Mesodermal cell (in vitro differentiated cells): ENCODE data around the gene NRARP.

Source experiments
- H3K27ac ChIP-seq: 2 replicates; pipeline ENCODE4 v1.7.0; 2013; ENCODE audit warnings: mild to moderate bottlenecking, low read depth, low read length, moderate library complexity; ENCODE audit not compliant: severe bottlenecking
- H3K36me3 ChIP-seq: 2 replicates; pipeline ENCODE4 v1.7.1; 2013; ENCODE audit warnings: mild to moderate bottlenecking, low read length, moderate library complexity; ENCODE audit not compliant: control insufficient read depth, insufficient read depth
- H3K4me1 ChIP-seq: one replicate; pipeline ENCODE4 v1.7.1; 2013; ENCODE audit warnings: mild to moderate bottlenecking, low read length; ENCODE audit not compliant: insufficient read depth, control insufficient read depth, poor library complexity, severe bottlenecking
- H3K4me3 ChIP-seq: 2 replicates; pipeline ENCODE4 v1.7.0; 2013; ENCODE audit warnings: low read length, control low read depth, mild to moderate bottlenecking; ENCODE audit not compliant: insufficient read depth, poor library complexity, severe bottlenecking; ENCODE audit errors: extremely low read depth
- H3K9me3 ChIP-seq: 2 replicates; pipeline ENCODE4 v1.7.1; 2013; ENCODE audit warnings: mild to moderate bottlenecking, low read length, moderate library complexity; ENCODE audit not compliant: control insufficient read depth
- WGBS, 2 experiments: methylation state at CpG; one replicate each; pipeline ENCODE4 v1.1.5; 2013; ENCODE audit warnings: missing lambda C conversion rate in 2 of 2; ENCODE audit not compliant: insufficient coverage in 2 of 2; 5-methylcytosine and 5-hydroxymethylcytosine counted together

The NRARP gene

DNA sequence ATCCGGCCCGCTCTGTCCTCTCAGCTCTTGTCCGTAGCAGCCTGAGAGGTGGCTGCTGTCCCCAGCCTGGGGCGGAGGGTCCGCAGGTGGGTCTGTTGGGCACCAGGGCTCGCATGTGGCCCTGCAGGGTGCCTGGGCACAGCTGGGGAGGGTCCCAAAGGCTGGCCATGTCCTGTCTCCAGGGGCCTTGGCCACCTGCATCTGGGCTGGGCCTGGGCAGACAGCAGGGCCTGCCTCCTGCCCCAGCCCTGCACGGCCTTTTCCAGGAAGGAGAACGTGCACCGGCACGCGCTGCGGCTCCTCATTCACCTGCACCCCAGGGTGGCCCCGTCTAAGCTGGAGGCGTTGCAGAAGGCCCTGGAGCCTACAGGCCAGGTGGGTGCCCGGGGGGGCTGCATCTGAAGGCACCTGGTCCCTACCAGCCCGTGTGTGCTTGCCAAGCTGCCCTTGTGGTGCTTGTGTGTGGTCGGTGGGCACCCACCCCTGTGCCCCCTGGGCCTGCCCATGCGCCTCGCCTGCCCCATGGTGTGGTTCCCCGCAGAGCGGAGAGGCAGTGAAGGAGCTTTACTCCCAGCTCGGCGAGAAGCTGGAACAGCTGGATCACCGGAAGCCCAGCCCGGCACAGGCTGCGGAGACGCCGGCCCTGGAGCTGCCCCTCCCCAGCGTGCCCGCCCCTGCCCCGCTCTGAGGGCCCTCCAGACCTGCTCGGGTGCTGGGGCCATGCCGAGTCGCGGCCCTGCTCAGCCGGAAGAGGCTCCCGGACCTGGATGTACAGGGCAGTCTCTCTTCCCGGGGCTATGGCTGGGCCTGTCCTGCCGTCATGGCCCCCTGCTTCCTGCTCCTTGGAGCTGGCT is 29.6 kb downstream of the NRARP start:
- WGBS, 2 experiments: 93 to 95% methylated on average over 30 to 38 of the region's 39 CpGs
- Histone ChIP-seq H3K27ac (no peak overlapping the region), H3K4me3 (no peak overlapping the region), H3K36me3 (peaks cover 55% of the 10 kb centered on the region), H3K4me1 (peaks cover 20% of the 10 kb centered on the region), H3K9me3 (no peaks in the 10 kb centered on the region)

GRCh38 chr9:137271696-137272076 is 30.4 kb downstream of the NRARP start:
- Histone ChIP-seq H3K27ac (no peak overlapping the region), H3K4me1 (peaks cover 13% of the 10 kb centered on the region), H3K4me3 (no peak overlapping the region), H3K9me3 (no peaks in the 10 kb centered on the region), H3K36me3 (peaks cover 62% of the 10 kb centered on the region)
- WGBS, 2 experiments: 77 to 80% methylated on average over 3 of the region's 3 CpGs

GRCh38 chr9:137270929-137271695 is 31.0 kb downstream of the NRARP start:
- no peaks in the 10 kb centered on the region for H3K9me3 ChIP-seq
- peaks cover 8% of the 10 kb centered on the region for H3K4me1 ChIP-seq
- H3K36me3 ChIP-seq: peaks cover 68% of the 10 kb centered on the region
- no peak overlapping the region for H3K4me3 ChIP-seq
- no peak overlapping the region for H3K27ac ChIP-seq
- WGBS, 2 experiments: 94 to 95% methylated on average over 27 to 32 of the region's 32 CpGs

GRCh38 chr9:137269231-137269772 is 32.8 kb downstream of the NRARP start:
- H3K36me3 ChIP-seq: peaks cover 85% of the 10 kb centered on the region
- WGBS, 2 experiments: 88 to 92% methylated on average over 14 to 17 of the region's 17 CpGs
- H3K27ac ChIP-seq: no peak overlapping the region
- no peaks in the 10 kb centered on the region for H3K4me1 ChIP-seq
- no peaks in the 10 kb centered on the region for H3K9me3 ChIP-seq
- H3K4me3 ChIP-seq: no peak overlapping the region

GRCh38 chr9:137268538-137269201 is 33.4 kb downstream of the NRARP start:
- no peak overlapping the region for H3K4me3 ChIP-seq
- no peaks in the 10 kb centered on the region for H3K9me3 ChIP-seq
- no peak overlapping the region for H3K27ac ChIP-seq
- WGBS, 2 experiments: 89 to 91% methylated on average over 15 to 17 of the region's 19 CpGs
- no peaks in the 10 kb centered on the region for H3K4me1 ChIP-seq
- peaks cover 89% of the 10 kb centered on the region for H3K36me3 ChIP-seq

GRCh38 chr9:137267933-137268355 is 34.1 kb downstream of the NRARP start:
- H3K9me3 ChIP-seq: no peaks in the 10 kb centered on the region
- no peak overlapping the region for H3K27ac ChIP-seq
- peaks cover 88% of the 10 kb centered on the region for H3K36me3 ChIP-seq
- H3K4me3 ChIP-seq: no peak overlapping the region
- WGBS, 2 experiments: 97 to 100% methylated on average over 5 of the region's 6 CpGs
- no peaks in the 10 kb centered on the region for H3K4me1 ChIP-seq

GRCh38 chr9:137266585-137267453 is 35.3 kb downstream of the NRARP start:
- no peak overlapping the region for H3K4me3 ChIP-seq
- H3K4me1 ChIP-seq: no peaks in the 10 kb centered on the region
- no peak overlapping the region for H3K27ac ChIP-seq
- H3K9me3 ChIP-seq: no peaks in the 10 kb centered on the region
- 91 to 95% methylated on average over 27 to 29 of the region's 34 CpGs for WGBS, 2 experiments
- H3K36me3 ChIP-seq: peaks cover 84% of the 10 kb centered on the region

DNA sequence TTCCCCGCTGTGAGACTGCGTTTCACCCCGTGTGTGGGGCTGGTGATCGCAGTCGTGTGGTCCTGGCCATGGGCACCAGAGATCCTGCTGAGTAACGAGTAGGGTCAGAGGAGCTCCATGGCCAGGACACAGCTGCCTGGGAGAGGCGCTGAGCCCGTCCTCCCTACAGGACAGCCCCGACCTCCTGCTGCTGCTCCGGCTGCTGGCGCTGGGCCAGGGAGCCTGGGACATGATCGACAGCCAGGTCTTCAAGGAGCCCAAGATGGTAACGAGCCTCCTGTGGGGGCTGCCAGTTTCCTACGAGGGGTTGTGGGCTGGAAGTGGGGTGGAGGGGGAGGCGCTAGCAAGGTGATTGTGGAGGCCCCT is 35.9 kb downstream of the NRARP start:
- Histone ChIP-seq H3K4me3 (no peak overlapping the region), H3K36me3 (peaks cover 83% of the 10 kb centered on the region), H3K4me1 (no peaks in the 10 kb centered on the region), H3K9me3 (no peaks in the 10 kb centered on the region), H3K27ac (no peak overlapping the region)
- WGBS, 2 experiments: 95 to 97% methylated on average over 12 to 13 of the region's 15 CpGs

- Histone ChIP-seq H3K36me3 (peaks cover 80% of the 10 kb centered on the region), H3K4me1 (no peaks in the 10 kb centered on the region), H3K9me3 (no peaks in the 10 kb centered on the region), H3K4me3 (no peak overlapping the region), H3K27ac (no peak overlapping the region)
- WGBS, 2 experiments: 94 to 95% methylated on average over 28 to 29 of the region's 29 CpGs
Observed at GRCh38 chr9:137265496-137266161, 36.4 kb downstream of the NRARP start.
